ENCODE data around the gene PDE6B.

GRCh38 chr4:654871-655463, 29.6 kb downstream of the PDE6B start:
- TF ChIP-seq CTCF (IDR thresholded peaks at IDR 0.05; ENCODE audit: poor library complexity) (no peak), EZH2 (IDR thresholded peaks at IDR 0.05; ENCODE audit: borderline replicate concordance) (no peak)
